GM21786 (cell line): Measurements from ENCODE around the gene GMPR2.
"Not testable (repeated sequence)": the region's sequence is repeated elsewhere in the genome, so short reads cannot be mapped to it uniquely, and the experiment has no call there.

Experiments used
- ATAC-seq: cut with Tn5 transposase; IDR thresholded peaks from one replicate; pipeline ENCODE4 v1.9.1; 2021; ENCODE audit not compliant: unreplicated experiment

Gene GMPR2

GRCh38 chr14:24226473-24226872 is 6.3 kb upstream of the GMPR2 start:
- no peak for ATAC-seq

DNA sequence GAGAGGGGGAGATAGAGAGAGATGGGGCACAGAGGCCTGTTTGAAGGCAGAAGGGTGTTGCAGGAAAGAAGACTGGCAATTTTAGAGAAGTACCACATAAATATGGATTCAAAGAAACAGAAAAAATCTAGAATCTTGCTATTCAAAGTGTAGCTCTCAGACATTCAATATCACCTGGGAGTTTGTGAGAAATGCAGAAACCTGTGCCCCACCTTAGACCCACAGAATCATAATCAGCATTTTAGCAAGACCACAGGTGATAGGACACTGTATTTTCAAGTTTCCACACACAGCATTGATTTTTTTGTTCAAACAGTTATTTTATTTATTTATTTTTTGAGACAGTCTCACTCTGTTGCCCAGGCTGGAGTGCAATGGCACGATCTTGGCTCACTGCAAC is 3.8 kb upstream of the GMPR2 start:
- ATAC-seq, result no peak

DNA sequence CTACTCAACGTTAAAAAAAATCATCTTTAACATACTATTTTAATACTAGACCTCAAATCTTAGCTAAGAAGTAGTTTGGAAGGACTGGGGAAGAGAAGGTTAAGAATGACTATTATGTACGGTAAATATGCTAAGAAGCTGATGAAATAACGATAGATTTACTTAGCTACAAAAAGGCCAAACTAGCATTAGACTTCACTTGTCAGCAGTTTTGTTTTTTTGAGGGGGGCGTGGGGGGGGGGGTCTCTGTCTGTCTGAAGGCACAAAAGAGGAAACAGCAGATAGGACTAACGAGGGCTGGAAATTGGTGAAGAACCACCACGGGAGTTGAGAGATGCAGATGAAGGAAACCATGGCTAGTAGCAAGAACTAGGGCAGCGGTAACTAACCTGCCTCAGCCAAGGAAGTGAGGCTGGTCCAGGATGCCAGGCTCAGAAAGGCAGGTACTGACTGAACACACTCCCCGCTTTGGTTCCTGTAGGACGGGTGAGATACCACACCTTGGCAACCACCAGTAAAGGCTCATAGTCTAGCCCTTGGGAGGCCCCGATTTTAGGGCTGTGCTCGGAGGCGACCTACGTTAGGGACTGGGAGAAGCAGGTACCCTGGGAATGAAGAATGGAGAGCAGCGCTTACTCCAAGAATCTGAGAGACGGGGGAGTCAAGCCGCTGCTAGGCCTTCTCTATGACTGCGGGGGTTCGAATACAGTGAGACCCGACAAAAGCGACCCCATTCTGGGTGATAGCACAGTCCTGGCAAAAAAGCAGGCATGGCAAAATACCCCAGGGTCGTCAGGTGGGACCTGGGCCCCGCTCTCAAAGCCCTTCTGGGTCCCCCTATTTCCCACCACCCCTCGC is 1.2 kb upstream of the GMPR2 start:
- peak; percentile 7 for ATAC-seq

DNA sequence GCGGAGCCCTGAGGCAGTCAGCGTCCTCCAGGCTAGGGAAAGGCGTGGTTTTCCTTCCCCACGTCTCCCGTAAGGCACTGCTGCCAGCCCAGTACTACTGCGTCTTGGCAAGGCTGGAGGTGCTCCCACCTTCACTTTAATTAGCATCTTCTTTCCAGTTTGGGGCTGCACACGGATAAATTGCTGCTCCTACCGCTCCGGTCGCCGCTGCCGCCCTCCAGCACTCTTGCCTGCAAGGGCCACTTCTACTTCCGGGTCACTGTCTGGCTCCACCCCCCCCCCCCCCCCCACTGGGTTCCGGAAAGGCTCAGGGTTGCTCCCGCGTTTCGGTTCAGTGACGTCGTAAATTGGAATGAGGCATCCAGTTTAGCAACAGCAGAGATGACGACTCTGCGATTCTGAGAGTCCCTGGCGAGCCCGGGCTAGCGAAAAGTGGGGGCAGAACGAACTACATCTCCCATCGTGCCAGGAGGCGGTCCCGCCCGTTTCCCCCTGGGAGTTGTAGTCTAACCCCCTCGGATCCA is 546 bp upstream of the GMPR2 start, which contains the start of gene NEDD8:
Gene NEDD8 (minus strand): TSS at position 247 of the 524 bp plus-strand sequence. CDS start 100 bp downstream, at position 147.
- peak; percentile 73 for ATAC-seq

DNA sequence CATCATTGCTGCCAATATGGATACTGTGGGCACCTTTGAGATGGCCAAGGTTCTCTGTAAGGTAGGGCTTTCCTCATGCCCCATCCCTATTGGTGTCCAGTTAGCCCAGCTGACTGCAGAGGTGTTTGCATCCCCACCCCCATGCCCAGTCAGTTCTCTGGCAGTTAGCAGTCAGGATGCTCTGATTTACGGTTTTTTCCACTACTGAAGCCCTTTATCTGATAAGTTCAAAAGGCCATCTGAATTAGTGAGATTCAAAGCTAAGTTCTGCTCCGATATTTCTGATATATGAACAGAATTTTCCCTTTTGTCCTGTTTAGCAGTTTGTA is 773 bp downstream of the GMPR2 start:
- no peak for ATAC-seq

- ATAC-seq, result no peak
These were observed 1.6 kb downstream of the GMPR2 start for GRCh38 chr14:24234095-24235005.

DNA sequence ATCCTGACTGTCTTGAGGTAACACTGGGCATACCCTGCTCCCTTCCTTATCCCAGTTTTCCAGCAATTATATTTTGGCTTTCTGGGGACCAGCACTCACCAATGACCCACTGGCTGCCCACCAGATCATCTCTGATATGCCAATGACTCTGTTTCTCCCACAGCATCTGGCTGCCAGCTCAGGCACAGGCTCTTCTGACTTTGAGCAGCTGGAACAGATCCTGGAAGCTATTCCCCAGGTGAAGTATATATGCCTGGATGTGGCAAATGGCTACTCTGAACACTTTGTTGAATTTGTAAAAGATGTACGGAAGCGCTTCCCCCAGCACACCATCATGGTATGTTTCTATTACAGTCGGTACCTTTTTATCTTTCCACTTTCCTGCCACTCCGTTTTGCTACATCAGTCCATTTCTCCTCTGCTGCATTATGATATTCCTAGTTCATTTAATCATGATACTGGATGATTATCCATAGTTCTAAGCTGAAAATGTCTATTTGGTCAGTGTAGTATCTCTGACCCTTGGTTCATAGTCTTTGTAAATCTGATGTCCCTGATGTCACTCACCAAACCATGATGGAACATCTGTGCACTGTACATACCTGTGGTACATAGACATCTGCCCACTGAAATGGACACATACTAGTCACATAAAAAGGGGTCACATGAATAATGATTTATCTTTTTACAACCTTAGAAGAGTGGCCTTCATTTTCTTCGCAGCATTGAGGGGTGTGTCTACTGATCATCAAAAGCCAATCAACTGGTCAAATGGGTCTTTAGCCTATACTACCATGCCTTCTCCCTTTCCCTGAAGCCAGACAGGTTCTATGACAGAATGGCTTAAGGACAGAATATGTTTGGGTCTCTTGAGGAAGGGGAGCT is 3.3 kb downstream of the GMPR2 start:
- ATAC-seq, result no peak

GRCh38 chr14:24236689-24237462 is 4.1 kb downstream of the GMPR2 start:
- ATAC-seq, result no peak

DNA sequence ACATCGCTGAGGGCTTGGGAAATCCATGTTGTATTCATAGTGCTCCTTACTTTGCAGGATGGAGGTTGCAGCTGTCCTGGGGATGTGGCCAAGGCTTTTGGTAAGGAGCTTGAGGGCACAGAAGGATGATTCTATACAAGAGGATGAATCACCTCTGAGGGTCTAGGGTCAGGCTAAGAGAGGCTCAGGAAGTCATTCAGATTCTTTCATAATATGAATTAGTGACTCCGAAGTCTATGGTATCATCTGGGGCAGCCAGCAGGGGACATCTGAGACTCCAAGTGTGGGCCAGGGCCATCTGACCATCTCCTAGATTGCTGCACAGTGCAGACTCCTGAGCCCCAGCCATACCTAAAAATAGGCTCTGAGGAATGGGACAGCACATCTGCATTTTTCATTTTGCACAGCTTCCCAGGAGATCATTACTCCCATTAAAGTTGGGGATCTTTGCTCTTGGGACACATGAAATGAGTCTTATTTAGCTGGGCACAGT is 4.8 kb downstream of the GMPR2 start:
- ATAC-seq, result no peak

DNA sequence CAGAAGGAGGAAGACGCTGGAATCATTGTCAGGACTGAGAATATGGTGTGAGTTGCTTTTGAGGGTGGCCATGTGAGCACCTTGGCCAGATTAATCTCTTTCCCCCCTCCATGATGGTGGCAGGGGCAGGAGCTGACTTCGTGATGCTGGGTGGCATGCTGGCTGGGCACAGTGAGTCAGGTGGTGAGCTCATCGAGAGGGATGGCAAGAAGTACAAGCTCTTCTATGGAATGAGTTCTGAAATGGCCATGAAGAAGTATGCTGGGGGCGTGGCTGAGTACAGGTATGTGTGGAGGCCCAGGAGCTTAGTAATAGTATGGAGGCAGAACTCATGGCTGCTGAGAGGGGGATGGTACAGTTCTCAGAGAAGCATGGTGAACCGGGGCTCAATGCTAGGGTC is 5.4 kb downstream of the GMPR2 start:
- no peak for ATAC-seq

DNA sequence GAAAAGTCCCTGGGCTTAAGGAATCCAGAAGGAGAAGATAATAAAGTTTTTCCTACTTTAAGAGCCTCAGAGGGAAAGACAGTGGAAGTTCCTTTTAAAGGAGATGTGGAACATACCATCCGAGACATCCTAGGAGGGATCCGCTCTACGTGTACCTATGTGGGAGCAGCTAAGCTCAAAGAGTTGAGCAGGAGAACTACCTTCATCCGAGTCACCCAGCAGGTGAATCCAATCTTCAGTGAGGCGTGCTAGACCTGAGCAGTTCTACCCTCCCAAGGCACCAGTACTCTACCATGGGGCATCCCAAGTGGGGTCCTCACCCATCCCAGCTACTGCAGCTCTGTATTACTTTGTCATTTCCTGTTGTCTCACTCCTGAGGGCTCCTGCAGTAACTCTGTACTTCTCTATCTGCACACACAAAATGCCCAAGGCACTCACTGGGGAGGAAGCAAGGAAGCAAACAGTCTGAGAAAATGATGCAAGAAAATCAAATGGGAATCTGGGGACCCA is 5.9 kb downstream of the GMPR2 start:
- no peak for ATAC-seq

GRCh38 chr14:24240110-24240918 is 7.6 kb downstream of the GMPR2 start:
- ATAC-seq, result no peak

DNA sequence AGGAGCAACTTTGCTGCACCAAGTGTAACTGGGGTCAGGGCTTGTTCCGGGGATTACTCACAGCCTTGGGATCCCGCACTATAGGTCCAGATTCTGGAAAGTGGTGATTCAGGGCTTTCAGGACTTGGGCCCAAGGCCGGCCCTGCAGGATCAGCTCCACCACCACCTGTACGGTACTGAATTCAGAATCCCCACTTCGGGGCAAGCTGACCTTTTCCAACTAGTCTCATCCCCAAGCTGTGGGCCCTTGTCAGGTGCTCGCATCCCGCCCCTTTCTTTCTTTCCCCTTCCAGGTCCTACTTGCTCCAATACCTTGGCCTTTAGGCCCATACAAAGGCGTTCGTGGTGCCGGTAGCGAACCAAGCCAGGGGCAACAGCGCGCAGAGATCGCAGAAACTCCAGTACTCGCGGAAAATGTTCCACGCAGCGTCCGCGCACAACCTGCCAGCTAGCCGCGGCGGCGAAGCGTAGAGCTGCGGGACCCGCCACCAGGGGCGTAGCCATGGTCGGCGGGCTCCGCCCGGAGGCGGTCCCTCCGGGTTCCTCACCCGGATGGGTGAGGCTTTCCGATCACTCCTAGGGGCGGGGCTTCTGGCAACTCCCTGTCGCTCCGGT is 9.2 kb downstream of the GMPR2 start:
- ATAC-seq, result peak; percentile 75

- no peak for ATAC-seq
These were observed 10.7 kb downstream of the GMPR2 start for GRCh38 chr14:24243336-24243836.

- not testable (repeated sequence) for ATAC-seq
These were observed 12.6 kb downstream of the GMPR2 start for GRCh38 chr14:24245350-24245749.

DNA sequence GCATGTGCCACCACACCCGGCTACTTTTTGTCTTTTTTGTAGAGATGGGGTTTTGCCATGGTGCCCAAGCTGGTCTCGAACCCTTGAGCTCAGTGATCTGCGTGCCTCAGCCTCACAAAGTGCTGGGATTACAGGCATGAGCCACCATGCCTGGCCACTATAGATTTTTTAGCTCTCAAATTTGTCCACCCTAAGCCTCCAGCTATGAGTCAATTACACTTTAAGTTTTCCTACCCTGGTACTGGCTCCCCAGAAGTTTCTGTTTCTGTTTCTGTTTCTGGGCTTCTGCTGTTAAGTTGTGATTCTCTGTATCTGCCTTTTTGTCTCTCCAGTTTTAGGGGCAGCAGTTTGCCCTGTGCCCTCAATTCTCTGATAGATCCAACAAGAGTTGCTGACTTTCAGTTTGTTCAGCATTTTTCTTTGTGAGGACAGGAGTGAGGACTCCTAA is 14.1 kb downstream of the GMPR2 start:
- ATAC-seq, result no peak

GRCh38 chr14:24247422-24247821 is 14.7 kb downstream of the GMPR2 start:
- no peak for ATAC-seq
